PFSK-1 (cell line): ENCODE data around the gene PALLD.

Source experiments
- FOXP2 ChIP-seq: optimal IDR thresholded peaks from 2 replicates; pipeline ENCODE3; 2011; ENCODE audit warnings: borderline replicate concordance, control low read depth, inconsistent platforms; ENCODE audit not compliant: insufficient read depth; ENCODE audit errors: extremely low read length, extremely low read depth
- POLR2AphosphoS5 ChIP-seq: IDR thresholded peaks from 2 replicates; pipeline ENCODE4 v1.6.1; 2012; ENCODE audit warnings: low read depth, mild to moderate bottlenecking, control low read depth, low read length, moderate library complexity
- SIN3A ChIP-seq: IDR thresholded peaks from 2 replicates; pipeline ENCODE4 v1.6.1; 2012; ENCODE audit warnings: mild to moderate bottlenecking, low read length, moderate library complexity, borderline replicate concordance; ENCODE audit not compliant: insufficient read depth
- TAF1 ChIP-seq: IDR thresholded peaks from 2 replicates; pipeline ENCODE4 v1.6.1; 2012; ENCODE audit warnings: low read length, control low read depth, borderline replicate concordance; ENCODE audit not compliant: insufficient read depth
- TF ChIP-seq, protein P1 (sequence below), 2 experiments: IDR thresholded peaks; 2 replicates each; pipeline versions ENCODE4 v1.6.1 to v1.8.0; 2011 to 2012; ENCODE audit warnings: low read depth in 2 of 2, low read length in 2 of 2, control low read depth in 1 of 2, inconsistent platforms in 1 of 2, mild to moderate bottlenecking in 1 of 2, moderate library complexity in 1 of 2; ENCODE audit not compliant: insufficient read depth in 1 of 2

DNA sequence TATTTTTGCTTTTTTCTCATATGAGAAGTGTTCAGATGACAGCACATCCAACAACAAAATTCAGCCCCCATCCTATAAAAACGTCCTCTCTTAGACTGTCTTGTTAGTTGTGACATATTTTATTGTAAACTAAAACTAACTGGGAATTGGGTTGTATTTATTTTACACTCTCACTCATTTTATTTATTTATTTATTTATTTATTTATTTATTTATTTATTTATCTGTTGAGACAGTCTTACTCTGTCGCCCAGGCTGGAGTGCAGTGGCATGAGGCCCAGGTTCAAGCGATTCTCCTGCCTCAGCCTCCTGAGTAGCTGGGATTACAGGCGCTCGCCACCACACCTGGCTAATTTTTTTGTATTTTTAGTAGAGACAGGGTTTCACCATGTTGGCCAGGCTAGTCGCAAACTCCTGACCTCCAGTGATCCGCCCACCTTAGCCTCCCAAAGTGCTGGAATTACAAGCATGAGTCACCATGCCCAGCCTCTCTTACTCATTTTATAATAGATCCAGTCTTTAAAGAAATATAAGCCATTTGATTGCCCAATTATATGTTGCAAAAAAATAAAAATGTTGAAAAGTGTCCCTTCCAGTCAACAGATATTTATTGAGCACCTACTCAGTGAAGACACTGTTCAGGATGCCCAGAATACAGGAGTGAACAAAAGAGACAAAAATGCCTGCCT, 44.6 kb downstream of the PALLD start:
- TF ChIP-seq SIN3A: no peak
- no peak for TF ChIP-seq FOXP2
- TF ChIP-seq TAF1: no peak
- TF ChIP-seq POLR2AphosphoS5: no peak
- TF ChIP-seq, protein P1, sequence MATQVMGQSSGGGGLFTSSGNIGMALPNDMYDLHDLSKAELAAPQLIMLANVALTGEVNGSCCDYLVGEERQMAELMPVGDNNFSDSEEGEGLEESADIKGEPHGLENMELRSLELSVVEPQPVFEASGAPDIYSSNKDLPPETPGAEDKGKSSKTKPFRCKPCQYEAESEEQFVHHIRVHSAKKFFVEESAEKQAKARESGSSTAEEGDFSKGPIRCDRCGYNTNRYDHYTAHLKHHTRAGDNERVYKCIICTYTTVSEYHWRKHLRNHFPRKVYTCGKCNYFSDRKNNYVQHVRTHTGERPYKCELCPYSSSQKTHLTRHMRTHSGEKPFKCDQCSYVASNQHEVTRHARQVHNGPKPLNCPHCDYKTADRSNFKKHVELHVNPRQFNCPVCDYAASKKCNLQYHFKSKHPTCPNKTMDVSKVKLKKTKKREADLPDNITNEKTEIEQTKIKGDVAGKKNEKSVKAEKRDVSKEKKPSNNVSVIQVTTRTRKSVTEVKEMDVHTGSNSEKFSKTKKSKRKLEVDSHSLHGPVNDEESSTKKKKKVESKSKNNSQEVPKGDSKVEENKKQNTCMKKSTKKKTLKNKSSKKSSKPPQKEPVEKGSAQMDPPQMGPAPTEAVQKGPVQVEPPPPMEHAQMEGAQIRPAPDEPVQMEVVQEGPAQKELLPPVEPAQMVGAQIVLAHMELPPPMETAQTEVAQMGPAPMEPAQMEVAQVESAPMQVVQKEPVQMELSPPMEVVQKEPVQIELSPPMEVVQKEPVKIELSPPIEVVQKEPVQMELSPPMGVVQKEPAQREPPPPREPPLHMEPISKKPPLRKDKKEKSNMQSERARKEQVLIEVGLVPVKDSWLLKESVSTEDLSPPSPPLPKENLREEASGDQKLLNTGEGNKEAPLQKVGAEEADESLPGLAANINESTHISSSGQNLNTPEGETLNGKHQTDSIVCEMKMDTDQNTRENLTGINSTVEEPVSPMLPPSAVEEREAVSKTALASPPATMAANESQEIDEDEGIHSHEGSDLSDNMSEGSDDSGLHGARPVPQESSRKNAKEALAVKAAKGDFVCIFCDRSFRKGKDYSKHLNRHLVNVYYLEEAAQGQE (IDR thresholded peaks at IDR 0.05; ENCODE audit: insufficient read depth in 1 of 2, low read depth in 2 of 2, low read length in 2 of 2): no peak
